Activated CD8-positive, alpha-beta memory T cell treated with anti-CD3 and anti-CD28 coated beads, Interleukin-2, amount 50 U/mL, for 24 hours (primary cell): Measurements from ENCODE around the gene ELP5.

Experiments
- DNase-seq: peaks from one replicate; pipeline ENCODE4 v3.0.0-alpha.2; 2020; ENCODE audit errors: extremely low read depth

Gene ELP5, protein sequence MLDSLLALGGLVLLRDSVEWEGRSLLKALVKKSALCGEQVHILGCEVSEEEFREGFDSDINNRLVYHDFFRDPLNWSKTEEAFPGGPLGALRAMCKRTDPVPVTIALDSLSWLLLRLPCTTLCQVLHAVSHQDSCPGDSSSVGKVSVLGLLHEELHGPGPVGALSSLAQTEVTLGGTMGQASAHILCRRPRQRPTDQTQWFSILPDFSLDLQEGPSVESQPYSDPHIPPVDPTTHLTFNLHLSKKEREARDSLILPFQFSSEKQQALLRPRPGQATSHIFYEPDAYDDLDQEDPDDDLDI

GRCh38 chr17:7252176-7253043 lies at the start of gene ELP5:
Gene ELP5, plus strand, starts transcription at chr17:7252215. Its CDS starts 336 bp downstream, at chr17:7252551.
- DNase-seq, result peak; percentile 76

DNA sequence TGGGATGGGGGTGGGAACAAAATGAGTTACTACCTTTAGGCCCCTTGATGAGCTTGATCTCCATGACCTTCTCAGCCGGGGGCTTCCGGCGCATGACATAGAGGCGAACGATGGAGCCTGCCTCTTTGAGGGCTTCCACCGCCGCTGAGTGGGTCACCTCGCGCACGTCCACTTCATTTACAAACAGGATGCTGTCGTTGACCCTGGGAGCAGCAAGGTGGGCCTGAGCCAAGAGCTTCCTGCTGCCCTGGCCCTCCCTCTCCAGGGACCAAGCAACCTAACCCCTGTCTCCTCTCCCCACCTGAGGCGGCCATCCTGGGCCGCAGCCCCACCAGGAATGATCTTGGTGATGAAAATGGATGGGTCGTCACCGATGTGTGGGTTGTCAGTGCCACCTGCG lies 48.6 kb upstream of the ELP5 start:
- DNase-seq, result no peak

GRCh38 chr17:7204336-7204735 lies 47.7 kb upstream of the ELP5 start:
- no peak for DNase-seq

DNA sequence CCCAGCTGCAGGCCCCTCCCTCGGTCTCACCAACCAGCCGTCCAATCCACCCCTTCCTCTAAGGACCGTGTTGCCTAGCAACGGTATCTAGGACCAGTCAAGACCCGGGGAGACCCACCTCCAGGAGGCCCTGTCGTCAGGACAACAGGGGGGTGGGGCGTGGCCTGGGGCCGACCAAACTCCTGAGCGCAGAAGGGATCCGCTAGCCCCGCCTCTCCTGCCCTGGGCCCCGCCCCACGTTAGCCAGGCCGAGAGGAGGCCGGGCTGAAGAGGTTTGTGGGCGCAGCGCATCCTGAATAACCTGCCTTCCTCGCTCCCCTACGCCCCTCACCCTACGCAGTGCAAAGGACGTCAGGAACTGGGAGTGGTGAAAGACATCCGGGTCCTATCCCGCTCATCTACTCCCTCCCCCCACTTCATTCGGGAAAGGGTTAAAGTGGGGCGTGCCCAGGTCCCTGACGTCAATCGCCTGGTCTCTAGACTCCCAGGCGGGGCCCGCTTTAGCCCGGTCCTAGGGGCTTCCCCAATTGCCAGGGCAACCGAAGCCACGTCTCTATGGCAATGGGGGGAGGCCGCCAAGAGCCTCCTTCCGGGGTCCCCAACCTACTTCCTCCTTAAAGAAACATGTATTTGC lies 47.1 kb upstream of the ELP5 start:
- peak; percentile 87 for DNase-seq

- no peak for DNase-seq
Measured at GRCh38 chr17:7205561-7205960, 46.5 kb upstream of the ELP5 start.

GRCh38 chr17:7207120-7208001 lies 44.7 kb upstream of the ELP5 start:
- DNase-seq, result no peak

DNA sequence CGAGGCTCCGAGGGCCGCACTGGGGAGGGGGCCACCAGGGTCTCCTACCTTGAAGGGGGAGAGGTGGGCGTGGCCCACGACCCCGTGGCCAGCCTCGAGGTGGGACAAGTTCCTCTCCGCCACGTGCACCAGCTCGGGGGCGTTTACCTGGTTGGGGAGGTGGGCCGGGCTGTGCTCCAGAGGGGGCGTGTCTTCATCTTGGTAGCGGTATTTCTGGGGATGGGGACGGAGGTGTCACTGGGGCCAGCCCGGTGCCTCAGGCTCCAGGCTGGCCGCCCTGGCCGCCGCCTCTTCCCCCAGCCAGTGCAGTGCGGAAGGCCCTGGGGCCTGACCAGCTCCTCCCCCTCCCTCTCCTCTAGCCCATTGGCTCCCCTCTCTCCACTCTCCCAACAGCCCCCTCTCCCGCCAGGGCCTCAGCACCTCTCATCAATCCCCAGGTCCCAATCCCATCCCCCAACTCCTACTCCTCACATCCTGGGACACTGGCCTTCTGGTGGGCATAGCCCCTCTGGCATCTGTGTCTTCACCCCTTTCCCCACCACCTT lies 43.9 kb upstream of the ELP5 start:
- no peak for DNase-seq

GRCh38 chr17:7208754-7209460 lies 43.1 kb upstream of the ELP5 start:
- no peak for DNase-seq

DNA sequence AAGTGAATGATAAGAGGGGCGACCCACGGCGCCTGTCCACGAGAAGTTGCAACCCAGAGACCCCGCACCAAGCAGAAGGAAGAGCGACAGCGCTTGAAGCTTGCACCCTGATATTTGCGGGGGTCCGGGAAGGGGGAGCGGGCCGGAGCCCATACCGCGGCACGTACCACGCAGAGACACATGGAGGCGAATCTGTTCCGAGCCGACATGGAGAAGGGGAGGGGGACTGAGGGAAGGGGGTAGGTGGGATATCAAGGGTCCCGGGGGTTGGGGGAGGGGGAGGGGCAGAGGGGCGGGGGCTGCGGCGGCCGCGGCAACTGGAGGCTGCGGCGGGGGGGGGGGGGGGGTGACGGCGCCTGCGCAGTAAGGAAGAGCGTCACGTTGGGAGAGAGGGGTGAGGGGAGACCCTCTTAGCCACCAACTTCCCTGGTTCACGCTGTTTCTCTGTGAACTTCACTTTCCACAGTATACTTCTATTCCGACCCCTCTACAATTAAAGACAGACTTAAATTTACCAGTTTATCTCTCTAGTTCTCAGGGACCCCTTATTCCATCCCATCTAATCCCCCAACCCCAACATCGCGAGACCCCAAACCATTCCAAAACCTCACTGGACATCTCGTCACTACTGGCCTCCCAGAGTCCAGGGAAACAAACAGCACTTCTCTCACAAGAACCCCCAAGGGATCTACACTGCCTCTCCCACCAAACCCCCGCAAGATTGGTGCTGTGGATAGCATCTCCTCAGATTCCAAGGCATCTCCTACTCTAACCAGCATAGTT lies 40.3 kb upstream of the ELP5 start:
- DNase-seq, result no peak

- no peak for DNase-seq
Measured at GRCh38 chr17:7213895-7214299, 38.1 kb upstream of the ELP5 start.

GRCh38 chr17:7214300-7215135 lies 37.5 kb upstream of the ELP5 start:
- DNase-seq, result peak; percentile 99

DNA sequence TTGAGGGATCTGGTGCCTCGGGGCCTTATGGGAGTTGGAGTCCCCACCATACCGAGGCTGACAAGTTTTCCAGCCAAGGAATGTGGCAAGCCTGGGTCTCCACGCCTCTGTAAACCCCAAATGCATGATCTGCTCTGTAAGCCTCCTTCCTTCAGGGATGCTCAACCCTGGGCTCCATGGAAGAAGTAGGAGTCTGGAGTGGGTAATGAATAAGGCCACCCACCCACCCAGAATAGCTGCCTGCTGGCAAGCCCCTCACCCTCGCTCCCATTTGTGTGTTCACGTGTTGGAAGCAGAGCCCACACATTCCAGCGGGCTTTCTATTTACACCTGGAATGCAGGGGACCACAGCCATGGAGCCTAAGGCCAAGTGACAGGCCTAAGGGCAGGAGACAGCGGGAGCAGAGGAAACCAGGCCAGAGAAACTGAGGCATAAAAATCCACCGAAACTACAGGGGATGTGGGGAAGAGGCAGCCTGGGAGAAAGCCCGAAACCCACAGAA lies 36.8 kb upstream of the ELP5 start:
- DNase-seq, result no peak

DNA sequence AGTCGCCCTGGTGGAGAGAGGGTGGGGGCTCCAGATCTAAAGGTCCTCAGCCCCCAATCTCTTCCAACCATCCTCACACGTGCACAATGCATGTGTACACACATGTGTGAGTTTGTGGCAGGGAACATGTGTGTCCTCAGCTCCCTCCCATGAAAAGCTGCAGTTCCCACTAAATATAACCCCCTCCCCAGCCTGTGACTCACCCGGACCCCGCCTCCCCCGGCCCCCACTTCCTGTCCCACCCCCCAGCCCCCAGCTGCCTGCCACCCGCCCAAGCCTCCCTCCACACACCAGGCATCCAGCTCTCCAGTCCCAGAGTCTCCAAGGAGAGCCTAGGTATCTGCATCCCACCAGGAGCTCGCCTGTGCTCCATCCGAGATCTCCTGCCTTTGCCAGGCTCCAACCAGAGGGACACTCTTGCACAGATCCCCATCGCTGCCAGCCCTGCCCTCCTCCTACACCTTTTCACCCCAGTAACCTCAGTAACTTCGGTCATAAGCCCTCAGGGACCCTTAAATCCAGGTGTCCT lies 36.3 kb upstream of the ELP5 start:
- DNase-seq, result no peak

DNA sequence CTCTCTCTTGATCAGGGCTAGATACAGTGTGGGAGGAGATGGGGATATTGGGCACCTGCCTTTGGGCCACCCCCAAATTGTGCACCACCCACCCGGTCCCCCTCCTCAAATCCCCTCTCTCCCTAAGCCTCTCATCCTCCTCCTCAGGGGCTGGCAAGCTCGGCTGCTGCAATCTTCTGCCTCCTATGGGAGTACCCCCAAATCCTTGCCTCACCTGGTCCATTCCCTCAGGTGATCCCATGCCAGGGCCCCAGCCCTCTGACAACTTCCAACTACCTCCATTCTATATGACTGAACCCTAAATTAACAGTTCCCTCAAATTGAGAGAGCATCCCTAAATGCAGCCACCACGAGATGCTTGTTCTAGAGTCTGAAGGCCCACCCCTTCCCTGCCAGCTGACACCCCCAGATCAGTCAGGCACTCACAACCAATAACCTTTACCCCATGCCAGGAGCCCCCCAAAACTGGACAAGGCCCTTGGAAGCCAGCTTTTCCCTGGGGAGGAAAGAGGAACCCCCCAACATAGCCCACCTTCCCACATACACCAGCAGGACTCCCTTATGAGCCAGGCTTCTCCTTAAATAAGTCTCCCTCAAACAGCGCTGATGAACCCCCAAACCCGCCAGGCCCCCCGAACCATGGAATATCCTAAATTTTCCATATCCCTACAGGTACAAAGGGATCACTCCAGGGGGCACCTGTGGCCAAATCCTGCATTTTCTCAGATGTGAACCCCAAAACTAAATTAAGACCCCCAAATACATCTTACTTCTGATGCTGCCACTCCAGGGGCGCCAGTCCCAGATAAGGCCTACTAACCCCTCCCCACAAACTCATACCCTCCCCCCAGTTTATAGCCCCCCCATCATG lies 35.5 kb upstream of the ELP5 start:
- no peak for DNase-seq

DNA sequence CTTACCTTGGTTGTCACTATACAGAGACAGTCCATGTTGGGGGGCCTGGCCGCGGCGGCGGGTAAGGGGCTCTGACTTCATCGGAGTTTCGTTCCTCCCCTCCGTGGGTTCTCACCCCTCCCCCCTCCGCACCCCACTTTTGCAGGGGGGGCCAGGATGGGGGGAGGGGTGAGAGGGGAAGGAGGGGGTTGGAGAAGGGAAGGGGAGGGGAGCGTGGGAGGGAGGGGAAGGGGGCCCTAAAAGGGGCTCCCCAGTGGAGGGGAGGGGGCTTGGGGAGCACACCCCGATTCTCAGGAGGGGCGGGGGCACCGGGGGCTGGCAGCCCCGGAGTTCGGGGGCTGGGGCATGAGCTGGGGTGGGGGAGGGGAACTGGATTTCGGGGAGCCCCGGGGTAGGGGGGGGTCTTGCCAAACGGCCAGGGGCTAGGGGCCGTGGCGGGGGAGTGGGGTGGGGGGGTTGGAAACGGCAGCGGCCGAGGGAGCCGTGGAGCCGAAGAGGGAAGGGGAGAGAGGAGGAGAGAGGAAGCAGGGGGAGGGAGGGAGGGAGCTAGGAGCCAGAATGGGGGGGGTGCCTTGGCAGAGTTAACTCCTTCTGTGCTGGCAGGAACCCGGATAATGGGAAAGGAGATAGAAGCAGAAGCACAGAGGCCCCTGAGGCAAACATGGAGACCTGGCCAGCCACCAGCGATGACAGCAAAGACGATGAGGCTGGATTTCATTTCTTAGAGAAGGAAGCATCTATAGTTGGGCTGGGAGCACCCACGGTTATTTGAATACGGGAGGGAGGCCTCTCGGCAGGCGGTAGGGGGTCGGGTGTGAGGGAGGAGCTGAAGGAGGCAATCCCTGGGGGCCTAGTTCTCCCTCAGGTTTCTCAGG lies 34.7 kb upstream of the ELP5 start:
- no peak for DNase-seq

GRCh38 chr17:7218166-7218565 lies 33.8 kb upstream of the ELP5 start:
- no peak for DNase-seq

DNA sequence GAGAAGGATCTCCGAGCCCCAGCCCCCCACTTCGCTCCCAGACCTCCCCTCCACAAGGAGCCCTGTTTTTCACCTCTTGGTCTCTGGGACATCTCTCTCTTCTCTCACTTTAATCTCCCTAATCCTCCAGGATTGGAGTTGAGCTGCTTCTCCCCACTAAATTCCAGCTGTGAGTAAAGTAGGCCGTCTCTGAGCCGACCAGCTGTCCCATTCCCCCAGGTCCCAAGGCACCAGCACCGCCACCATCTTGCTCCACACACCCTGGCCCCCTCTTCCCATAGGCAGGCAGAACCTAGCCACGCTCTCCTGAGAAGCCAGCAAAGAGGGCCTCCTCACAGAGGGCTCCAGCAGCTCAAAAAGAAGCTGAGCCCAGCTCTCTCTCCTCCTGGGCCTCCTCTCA lies 33.3 kb upstream of the ELP5 start:
- no peak for DNase-seq
